ENCODE data around the gene CRYBG3. TPM values are rescaled to one million over a fixed set of nuclear protein-coding genes. Genes with fewer than 3 reads are reported as not detected.

The CRYBG3 gene
- total RNA-seq, 6 donors from 2014 or later, result 19.7 to 32.7 (median 26.6) TPM

GRCh38 chr3:97927704-97928103, 105.9 kb downstream of the CRYBG3 start:
- Histone ChIP-seq H3K9me3 (no peaks in the 10 kb centered on the region), H3K4me3 (no peak overlapping the region), H3K4me1 (no peaks in the 10 kb centered on the region), H3K36me3 (peaks cover 0 to 28% (median 3%) of the 10 kb centered on the region in 4 donors), H3K27me3 (no peaks in the 10 kb centered on the region), H3K27ac (no peak overlapping the region)
- TF ChIP-seq EP300 (IDR thresholded peaks at IDR 0.05) (no peak), POLR2A (IDR thresholded peaks at IDR 0.05) (no peak), POLR2AphosphoS5 (IDR thresholded peaks at IDR 0.05) (no peak)
- TF ChIP-seq, protein P1, sequence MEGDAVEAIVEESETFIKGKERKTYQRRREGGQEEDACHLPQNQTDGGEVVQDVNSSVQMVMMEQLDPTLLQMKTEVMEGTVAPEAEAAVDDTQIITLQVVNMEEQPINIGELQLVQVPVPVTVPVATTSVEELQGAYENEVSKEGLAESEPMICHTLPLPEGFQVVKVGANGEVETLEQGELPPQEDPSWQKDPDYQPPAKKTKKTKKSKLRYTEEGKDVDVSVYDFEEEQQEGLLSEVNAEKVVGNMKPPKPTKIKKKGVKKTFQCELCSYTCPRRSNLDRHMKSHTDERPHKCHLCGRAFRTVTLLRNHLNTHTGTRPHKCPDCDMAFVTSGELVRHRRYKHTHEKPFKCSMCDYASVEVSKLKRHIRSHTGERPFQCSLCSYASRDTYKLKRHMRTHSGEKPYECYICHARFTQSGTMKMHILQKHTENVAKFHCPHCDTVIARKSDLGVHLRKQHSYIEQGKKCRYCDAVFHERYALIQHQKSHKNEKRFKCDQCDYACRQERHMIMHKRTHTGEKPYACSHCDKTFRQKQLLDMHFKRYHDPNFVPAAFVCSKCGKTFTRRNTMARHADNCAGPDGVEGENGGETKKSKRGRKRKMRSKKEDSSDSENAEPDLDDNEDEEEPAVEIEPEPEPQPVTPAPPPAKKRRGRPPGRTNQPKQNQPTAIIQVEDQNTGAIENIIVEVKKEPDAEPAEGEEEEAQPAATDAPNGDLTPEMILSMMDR (IDR thresholded peaks at IDR 0.05), result no peak
- no peak for ATAC-seq (ENCODE audit: low FRiP score in 2 of 2)
- DNase-seq, result no peak

DNA sequence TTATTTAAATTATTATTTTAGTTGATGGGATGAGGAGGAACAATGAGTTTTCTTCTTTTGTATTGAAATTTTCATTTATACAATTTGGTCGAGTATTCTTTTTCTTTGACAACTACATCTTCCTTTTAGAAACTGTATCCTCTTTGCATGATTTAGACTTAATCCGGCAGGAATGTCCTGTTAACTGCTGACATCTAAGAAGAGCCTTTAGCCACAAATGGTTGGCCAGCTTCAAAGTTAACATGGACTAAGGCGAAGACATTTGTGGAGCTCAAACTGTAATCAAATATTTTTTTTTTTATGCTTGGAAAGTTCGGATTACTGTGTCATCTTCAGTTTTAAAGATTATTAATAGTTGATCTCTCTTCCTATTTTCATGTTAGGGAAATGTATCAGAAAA, 107.2 kb downstream of the CRYBG3 start:
- H3K27me3 ChIP-seq, result no peaks in the 10 kb centered on the region
- ATAC-seq (ENCODE audit: low FRiP score in 2 of 2), result no peak
- no peak for DNase-seq
- no peaks in the 10 kb centered on the region for H3K4me1 ChIP-seq
- no peaks in the 10 kb centered on the region for H3K9me3 ChIP-seq
- WGBS, 2 donors, result 89 to 93% methylated on average over 4 of the region's 4 CpGs
- TF ChIP-seq, protein P1 (IDR thresholded peaks at IDR 0.05), result no peak
- no peak overlapping the region for H3K27ac ChIP-seq
- no peak overlapping the region for H3K4me3 ChIP-seq
- peaks cover 0 to 29% (median 7%) of the 10 kb centered on the region in 4 donors for H3K36me3 ChIP-seq

- ATAC-seq (ENCODE audit: low FRiP score in 2 of 2), result no peak
- no peaks in the 10 kb centered on the region for H3K4me1 ChIP-seq
- no peak for DNase-seq
- no peak overlapping the region for H3K27ac ChIP-seq
- no peak overlapping the region for H3K4me3 ChIP-seq
- no peaks in the 10 kb centered on the region for H3K27me3 ChIP-seq
- H3K36me3 ChIP-seq, result peaks cover 0 to 37% (median 7%) of the 10 kb centered on the region in 4 donors
- H3K9me3 ChIP-seq, result no peaks in the 10 kb centered on the region
- TF ChIP-seq POLR2A (IDR thresholded peaks at IDR 0.05) (no peak), EP300 (IDR thresholded peaks at IDR 0.05) (no peak), POLR2AphosphoS5 (IDR thresholded peaks at IDR 0.05) (no peak)
- TF ChIP-seq, protein P1 (IDR thresholded peaks at IDR 0.05), result no peak
These were observed 108.2 kb downstream of the CRYBG3 start for GRCh38 chr3:97930018-97930417.

GRCh38 chr3:97931218-97931617, 109.4 kb downstream of the CRYBG3 start:
- 50 to 80% methylated on average over 2 of the region's 2 CpGs for WGBS, 2 donors
- Histone ChIP-seq H3K36me3 (peaks cover 0 to 46% (median 10%) of the 10 kb centered on the region in 4 donors), H3K9me3 (no peaks in the 10 kb centered on the region), H3K4me1 (no peaks in the 10 kb centered on the region), H3K27ac (no peak overlapping the region), H3K4me3 (no peak overlapping the region), H3K27me3 (no peaks in the 10 kb centered on the region)
- TF ChIP-seq POLR2AphosphoS5 (IDR thresholded peaks at IDR 0.05) (no peak), EP300 (IDR thresholded peaks at IDR 0.05) (no peak), POLR2A (IDR thresholded peaks at IDR 0.05) (no peak)
- TF ChIP-seq, protein P1 (IDR thresholded peaks at IDR 0.05), result no peak
- no peak for ATAC-seq (ENCODE audit: low FRiP score in 2 of 2)
- DNase-seq, result no peak

GRCh38 chr3:97932387-97932801, 110.6 kb downstream of the CRYBG3 start:
- Histone ChIP-seq H3K4me3 (no peak overlapping the region), H3K9me3 (no peaks in the 10 kb centered on the region), H3K4me1 (no peaks in the 10 kb centered on the region), H3K27ac (no peak overlapping the region), H3K36me3 (peaks cover 0 to 58% (median 12%) of the 10 kb centered on the region in 4 donors), H3K27me3 (no peaks in the 10 kb centered on the region)
- TF ChIP-seq POLR2AphosphoS5 (IDR thresholded peaks at IDR 0.05) (no peak), EP300 (IDR thresholded peaks at IDR 0.05) (no peak), POLR2A (IDR thresholded peaks at IDR 0.05) (no peak)
- TF ChIP-seq, protein P1 (IDR thresholded peaks at IDR 0.05), result no peak
- ATAC-seq (ENCODE audit: low FRiP score in 2 of 2), result peak in 1 of 2 donors; percentile 25
- no peak for DNase-seq
- 72 to 80% methylated on average over 4 of the region's 4 CpGs for WGBS, 2 donors

All from upper lobe of left lung (tissue), 6 donors.